Measurements from ENCODE around the gene ESR1.

ESR1 gene

GRCh38 chr6:151900256-151900655 is 92.8 kb downstream of the ESR1 start:
- TF ChIP-seq CTCF (IDR thresholded peaks at IDR 0.05; ENCODE audit: low read depth, low read length, missing control alignments) = no peak
- Histone ChIP-seq H3K27me3 (replicated peaks) (no peaks in the 10 kb centered on the region), H3K27ac (no peak overlapping the region), H3K36me3 (replicated peaks) (no peaks in the 10 kb centered on the region), H3K4me3 (ENCODE audit: low read depth, low read length) (no peak overlapping the region)
- no peak for DNase-seq
- in situ Hi-C loops (cut with HindIII; ENCODE audit: low pct_ligation_motif_present, low sequenced_read_pairs) = no loop called here

- no peak for TF ChIP-seq CTCF (IDR thresholded peaks at IDR 0.05; ENCODE audit: low read depth, low read length, missing control alignments)
- H3K27me3 ChIP-seq (replicated peaks) = no peaks in the 10 kb centered on the region
- no peak for DNase-seq
- in situ Hi-C loops (cut with HindIII; ENCODE audit: low pct_ligation_motif_present, low sequenced_read_pairs) = no loop called here
- no peaks in the 10 kb centered on the region for H3K36me3 ChIP-seq (replicated peaks)
- no peak overlapping the region for H3K4me3 ChIP-seq (ENCODE audit: low read depth, low read length)
- no peak overlapping the region for H3K27ac ChIP-seq
These were observed 93.5 kb downstream of the ESR1 start for GRCh38 chr6:151901009-151901411.

DNA sequence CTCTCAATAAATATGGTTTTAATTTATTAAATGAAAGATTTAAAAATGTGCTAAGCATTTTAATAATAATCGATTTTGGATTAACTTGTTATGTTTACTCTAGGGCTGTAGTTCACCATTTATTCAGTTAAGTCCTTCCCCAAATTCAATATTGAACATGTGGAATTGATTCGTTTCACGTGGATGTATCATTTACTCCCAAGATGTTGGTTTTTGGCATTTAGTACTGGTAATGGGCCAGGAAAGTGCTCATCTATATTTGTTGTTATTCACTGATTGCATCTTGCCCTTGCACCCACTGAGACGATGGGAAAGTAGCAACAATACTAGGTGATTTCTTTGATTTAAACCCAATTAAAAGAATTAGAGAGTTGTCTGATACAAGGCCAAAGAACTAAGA is 97.1 kb downstream of the ESR1 start:
- in situ Hi-C loops (cut with HindIII; ENCODE audit: low pct_ligation_motif_present, low sequenced_read_pairs) = no loop called here
- Histone ChIP-seq H3K27ac (no peak overlapping the region), H3K27me3 (replicated peaks) (no peaks in the 10 kb centered on the region), H3K36me3 (replicated peaks) (no peaks in the 10 kb centered on the region), H3K4me3 (ENCODE audit: low read depth, low read length) (no peak overlapping the region)
- DNase-seq = no peak
- TF ChIP-seq CTCF (IDR thresholded peaks at IDR 0.05; ENCODE audit: low read depth, low read length, missing control alignments) = no peak

GRCh38 chr6:151905072-151905471 is 97.6 kb downstream of the ESR1 start:
- no peak overlapping the region for H3K27ac ChIP-seq
- no peak overlapping the region for H3K4me3 ChIP-seq (ENCODE audit: low read depth, low read length)
- H3K36me3 ChIP-seq (replicated peaks) = no peaks in the 10 kb centered on the region
- in situ Hi-C loops (cut with HindIII; ENCODE audit: low pct_ligation_motif_present, low sequenced_read_pairs) = no loop called here
- TF ChIP-seq CTCF (IDR thresholded peaks at IDR 0.05; ENCODE audit: low read depth, low read length, missing control alignments) = no peak
- H3K27me3 ChIP-seq (replicated peaks) = no peaks in the 10 kb centered on the region
- DNase-seq = no peak

DNA sequence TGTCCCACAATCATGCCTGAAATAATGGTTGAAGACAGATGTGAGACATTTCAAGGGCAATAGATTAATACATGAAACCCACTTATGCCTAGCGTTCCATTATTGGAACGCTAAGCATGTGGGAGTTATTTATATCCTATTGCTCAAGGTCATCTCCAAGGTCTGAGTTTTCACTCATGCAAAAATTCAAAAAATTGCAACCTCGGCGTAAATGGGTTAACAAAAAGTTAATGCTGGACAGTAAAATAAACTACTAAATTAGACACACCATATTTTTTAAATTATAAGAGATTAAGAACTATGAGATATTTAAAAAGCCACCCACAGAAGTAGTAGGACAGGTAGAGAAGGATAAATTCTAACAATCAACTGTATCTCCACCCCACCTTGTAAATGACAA is 98.4 kb downstream of the ESR1 start:
- Histone ChIP-seq H3K27me3 (replicated peaks) (no peaks in the 10 kb centered on the region), H3K36me3 (replicated peaks) (no peaks in the 10 kb centered on the region), H3K27ac (no peak overlapping the region), H3K4me3 (ENCODE audit: low read depth, low read length) (no peak overlapping the region)
- DNase-seq = no peak
- in situ Hi-C loops (cut with HindIII; ENCODE audit: low pct_ligation_motif_present, low sequenced_read_pairs) = no loop called here
- no peak for TF ChIP-seq CTCF (IDR thresholded peaks at IDR 0.05; ENCODE audit: low read depth, low read length, missing control alignments)

- TF ChIP-seq CTCF (IDR thresholded peaks at IDR 0.05; ENCODE audit: low read depth, low read length, missing control alignments) = no peak
- Histone ChIP-seq H3K4me3 (ENCODE audit: low read depth, low read length) (no peak overlapping the region), H3K27me3 (replicated peaks) (no peaks in the 10 kb centered on the region), H3K27ac (no peak overlapping the region), H3K36me3 (replicated peaks) (no peaks in the 10 kb centered on the region)
- in situ Hi-C loops (cut with HindIII; ENCODE audit: low pct_ligation_motif_present, low sequenced_read_pairs) = no loop called here
- no peak for DNase-seq
These were observed 103.9 kb downstream of the ESR1 start for GRCh38 chr6:151911401-151911800.

All from brain microvascular endothelial cell (primary cell).